HepG2 (cell line): ENCODE results near the gene SGIP1. TPM values are rescaled to one million over a fixed set of nuclear protein-coding genes. Genes with fewer than 3 reads are reported as not detected.

Experiments
- ATAC-seq: fragments of 200-7000 bp; cut with Tn5 transposase; 3 replicates; pipeline ENCODE4 v1.9.1; 2020; ENCODE audit warnings: mild to moderate bottlenecking, moderate library complexity
- BruUV-seq: library from RNA; stranded (reverse); fragments of 400-500 nt; replicated peaks from 2 replicates; lab custom pipeline; 2021; lab: Mats Ljungman, UMichigan
- CTCF ChIA-PET: fragments of 300-600 bp; formaldehyde crosslinking; extraction: SDS; loops from one replicate; lab custom pipeline; 2021; ENCODE audit warnings: low total read pairs, inconsistent platforms, low intra/inter-chr PET ratio; lab: Yijun Ruan, JAX
- POLR2A ChIA-PET: fragments of 350-600 bp; sonication (Branson Sonifier 250); formaldehyde crosslinking; loops from one replicate; lab custom pipeline; 2020; ENCODE audit warnings: antibody characterized with exemption, inconsistent platforms; lab: Yijun Ruan, JAX
- DNase-seq: peaks from one replicate; pipeline ENCODE4 v3.0.0-alpha.2; 2015; ENCODE audit warnings: low spot score
- FAIRE-seq: peaks from 3 replicates; lab custom pipeline; 2011; peaks lifted over from hg19 to GRCh38; lab: Jason Lieb, UNC
- H2AFZ ChIP-seq: one replicate; pipeline ENCODE4 v1.6.1; 2011; ENCODE audit warnings: low read length, inconsistent platforms
- H3K27ac ChIP-seq: fragments of 300-600 bp; 3 replicates; pipeline ENCODE4 v1.8.0; 2011; ENCODE audit warnings: mixed run types, mild to moderate bottlenecking, mixed read lengths, low read length, inconsistent platforms; ENCODE audit not compliant: insufficient read depth; ENCODE audit errors: extremely low read length
- H3K27me3 ChIP-seq, 2 experiments: fragments of 200-600 bp in 1 of 2; 2 replicates in 1 of 2; 3 replicates in 1 of 2; pipeline versions ENCODE4 v1.6.0 to v1.8.0; 2011; ENCODE audit warnings: low read length in 2 of 2, mild to moderate bottlenecking in 2 of 2, moderate library complexity in 2 of 2, inconsistent platforms in 1 of 2; ENCODE audit not compliant: insufficient read depth in 2 of 2, control insufficient read depth in 1 of 2
- H3K36me3 ChIP-seq, 2 experiments: fragments of 200-600 bp in 1 of 2; replicated peaks in 1 of 2; 2 replicates in 1 of 2; 3 replicates in 1 of 2; pipeline versions ENCODE4 v1.5.1 to v1.8.0; 2011; ENCODE audit warnings: low read length in 2 of 2, inconsistent platforms in 1 of 2; ENCODE audit not compliant: insufficient read depth in 2 of 2, control insufficient read depth in 1 of 2
- H3K4me1 ChIP-seq: 2 replicates; pipeline ENCODE4 v1.5.1; 2012; ENCODE audit warnings: low read length, inconsistent platforms; ENCODE audit not compliant: insufficient read depth
- H3K4me2 ChIP-seq: 2 replicates; pipeline ENCODE4 v1.6.0; 2011; ENCODE audit warnings: low read depth, low read length, inconsistent platforms
- H3K4me3 ChIP-seq, 3 experiments: fragments of 200-600 bp in 1 of 3; sonication (generic), shearing (Covaris generic) in 1 of 3; replicated peaks in 1 of 3; 2 replicates each; pipeline ENCODE4 v1.5.1; 2011 to 2016; ENCODE audit warnings: low read length in 3 of 3, inconsistent platforms in 2 of 3, low read depth in 2 of 3, mild to moderate bottlenecking in 2 of 3, control low read depth in 1 of 3, mixed read lengths in 1 of 3; ENCODE audit not compliant: insufficient read depth in 1 of 3
- H3K79me2 ChIP-seq: one replicate; pipeline ENCODE4 v1.6.1; 2011; ENCODE audit warnings: low read length, inconsistent platforms; ENCODE audit not compliant: insufficient read depth
- H3K9ac ChIP-seq: 2 replicates; pipeline ENCODE4 v1.6.0; 2011; ENCODE audit warnings: mild to moderate bottlenecking, low read depth, low read length, inconsistent platforms; ENCODE audit not compliant: insufficient read depth
- H3K9me3 ChIP-seq: 2 replicates; pipeline ENCODE4 v1.5.1; 2012; ENCODE audit warnings: mild to moderate bottlenecking, low read length
- H4K20me1 ChIP-seq: 2 replicates; pipeline ENCODE4 v1.6.0; 2011; ENCODE audit warnings: inconsistent platforms, mild to moderate bottlenecking, low read length, moderate library complexity; ENCODE audit not compliant: insufficient read depth
- CBX5 ChIP-seq: sonication (generic); formaldehyde crosslinking; IDR thresholded peaks from 2 replicates; pipeline ENCODE4 v1.4.0; 2020; ENCODE audit warnings: missing genetic modification reagents, borderline replicate concordance
- ZFP62 ChIP-seq: sonication (generic); formaldehyde crosslinking; IDR thresholded peaks from 2 replicates; pipeline ENCODE4 v1.4.0; 2020; ENCODE audit warnings: missing genetic modification reagents
- WGBS: methylation state at CpG from one replicate; pipeline ENCODE4 v1.1.6; 2017; ENCODE audit warnings: low lambda C conversion rate; 5-methylcytosine and 5-hydroxymethylcytosine counted together
- in situ Hi-C: cut with HindIII; loops from 2 replicates; pipeline ENCODE4 v1.10.0; 2017; ENCODE audit warnings: low pct_unique_long_range_greater_than_20kb; ENCODE audit not compliant: extremely low pct_ligation_motif_present
- intact Hi-C: fragments of 100-400 bp; cut with micrococcal nuclease; formaldehyde crosslinking; loops from one replicate; pipeline ENCODE4 v1.10.0; 2022; ENCODE audit not compliant: unreplicated experiment
- polyA plus RNA-seq, 8 experiments: library from polyadenylated mRNA; depleted of rRNA in 3 of 8; stranded (reverse) in 7 of 8; unstranded in 1 of 8; fragments of >200 nt; fragmentation: Illumina TruSeq in 4 of 8; extraction: Trizol in 4 of 8; gene quantifications; 2 replicates each; pipeline versions ENCODE4 v1.2.1 to v1.2.3, GENCODE V29; 2011 to 2016; ENCODE audit warnings: low read depth in 4 of 8, missing spikeins in 1 of 8, mixed read lengths in 1 of 8; ENCODE audit not compliant: insufficient read depth in 1 of 8
- total RNA-seq, 5 experiments: library from RNA; depleted of rRNA; stranded (reverse); fragments of >200 nt; fragmentation: Illumina TruSeq; extraction: Trizol; gene quantifications; 2 replicates each; pipeline ENCODE4 v1.2.3, GENCODE V29; 2016; ENCODE audit warnings: low read depth in 1 of 5
- TF ChIP-seq, protein P1 (sequence below): sonication (generic); formaldehyde crosslinking; IDR thresholded peaks from one replicate; pipeline ENCODE4 v1.5.1; 2020; ENCODE audit warnings: mild to moderate bottlenecking, missing genetic modification reagents; ENCODE audit errors: not compliant biosample characterization
- TF ChIP-seq, protein P2 (sequence below): sonication (generic); formaldehyde crosslinking; IDR thresholded peaks from 2 replicates; pipeline ENCODE4 v1.4.0; 2020; ENCODE audit warnings: missing genetic modification reagents
- TF ChIP-seq, protein P3 (sequence below): IDR thresholded peaks from 2 replicates; pipeline ENCODE4 v1.6.1; 2012; ENCODE audit warnings: low read length, improper control_type of control experiment

Gene SGIP1
- total and polyA plus RNA-seq, 2 of the 13 experiments (the other 11 are each of a cell fraction or from before 2014, with no cell fraction given), result not detected

DNA sequence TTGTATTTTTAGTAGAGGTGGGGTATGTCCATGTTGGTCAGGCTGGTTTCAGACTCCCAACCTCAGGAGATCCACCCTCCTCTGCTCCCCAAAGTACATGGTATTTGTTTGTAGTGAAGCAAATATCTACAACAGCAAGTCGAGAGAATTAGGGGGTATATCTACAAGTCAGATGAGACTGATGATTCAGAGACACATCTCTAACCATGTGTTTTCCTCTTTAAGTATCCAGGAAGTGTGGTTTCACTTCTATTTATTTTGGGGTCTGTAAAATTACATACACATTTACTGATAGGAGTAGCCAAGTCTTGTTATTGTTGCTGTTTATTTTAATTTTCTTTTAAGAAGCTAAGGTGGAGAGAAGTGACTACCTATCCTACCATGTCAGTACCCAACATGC lies 44.9 kb downstream of the SGIP1 start:
- Histone ChIP-seq H4K20me1 (no peaks in the 10 kb centered on the region), H3K4me2 (no peak overlapping the region), H3K36me3 (no peaks in the 10 kb centered on the region), H3K4me3 (no peak overlapping the region), H3K9ac (no peak overlapping the region), H3K4me1 (0 out of 2 replicates have a peak, but pooled peaks cover 8% of the 10 kb centered on the region), H3K27me3 (no peaks in the 10 kb centered on the region; a peak in 1 of 5 replicates), H3K9me3 (no peaks in the 10 kb centered on the region), H3K27ac (no peak overlapping the region), H3K79me2 (no peaks in the 10 kb centered on the region), H2AFZ (no peak overlapping the region)
- BruUV-seq, result no TSS peak
- 8% methylated on average over 1 of the region's 1 CpG for WGBS
- FAIRE-seq (no peak), ATAC-seq (no peak), DNase-seq (no peak)
- ChIA-PET POLR2A (no interaction called here), CTCF (no interaction called here)
- intact Hi-C loops, result no loop called here
- in situ Hi-C loops, result no loop called here
- no peak for TF ChIP-seq ZFP62
- TF ChIP-seq CBX5, result no peak
- TF ChIP-seq, protein P1, sequence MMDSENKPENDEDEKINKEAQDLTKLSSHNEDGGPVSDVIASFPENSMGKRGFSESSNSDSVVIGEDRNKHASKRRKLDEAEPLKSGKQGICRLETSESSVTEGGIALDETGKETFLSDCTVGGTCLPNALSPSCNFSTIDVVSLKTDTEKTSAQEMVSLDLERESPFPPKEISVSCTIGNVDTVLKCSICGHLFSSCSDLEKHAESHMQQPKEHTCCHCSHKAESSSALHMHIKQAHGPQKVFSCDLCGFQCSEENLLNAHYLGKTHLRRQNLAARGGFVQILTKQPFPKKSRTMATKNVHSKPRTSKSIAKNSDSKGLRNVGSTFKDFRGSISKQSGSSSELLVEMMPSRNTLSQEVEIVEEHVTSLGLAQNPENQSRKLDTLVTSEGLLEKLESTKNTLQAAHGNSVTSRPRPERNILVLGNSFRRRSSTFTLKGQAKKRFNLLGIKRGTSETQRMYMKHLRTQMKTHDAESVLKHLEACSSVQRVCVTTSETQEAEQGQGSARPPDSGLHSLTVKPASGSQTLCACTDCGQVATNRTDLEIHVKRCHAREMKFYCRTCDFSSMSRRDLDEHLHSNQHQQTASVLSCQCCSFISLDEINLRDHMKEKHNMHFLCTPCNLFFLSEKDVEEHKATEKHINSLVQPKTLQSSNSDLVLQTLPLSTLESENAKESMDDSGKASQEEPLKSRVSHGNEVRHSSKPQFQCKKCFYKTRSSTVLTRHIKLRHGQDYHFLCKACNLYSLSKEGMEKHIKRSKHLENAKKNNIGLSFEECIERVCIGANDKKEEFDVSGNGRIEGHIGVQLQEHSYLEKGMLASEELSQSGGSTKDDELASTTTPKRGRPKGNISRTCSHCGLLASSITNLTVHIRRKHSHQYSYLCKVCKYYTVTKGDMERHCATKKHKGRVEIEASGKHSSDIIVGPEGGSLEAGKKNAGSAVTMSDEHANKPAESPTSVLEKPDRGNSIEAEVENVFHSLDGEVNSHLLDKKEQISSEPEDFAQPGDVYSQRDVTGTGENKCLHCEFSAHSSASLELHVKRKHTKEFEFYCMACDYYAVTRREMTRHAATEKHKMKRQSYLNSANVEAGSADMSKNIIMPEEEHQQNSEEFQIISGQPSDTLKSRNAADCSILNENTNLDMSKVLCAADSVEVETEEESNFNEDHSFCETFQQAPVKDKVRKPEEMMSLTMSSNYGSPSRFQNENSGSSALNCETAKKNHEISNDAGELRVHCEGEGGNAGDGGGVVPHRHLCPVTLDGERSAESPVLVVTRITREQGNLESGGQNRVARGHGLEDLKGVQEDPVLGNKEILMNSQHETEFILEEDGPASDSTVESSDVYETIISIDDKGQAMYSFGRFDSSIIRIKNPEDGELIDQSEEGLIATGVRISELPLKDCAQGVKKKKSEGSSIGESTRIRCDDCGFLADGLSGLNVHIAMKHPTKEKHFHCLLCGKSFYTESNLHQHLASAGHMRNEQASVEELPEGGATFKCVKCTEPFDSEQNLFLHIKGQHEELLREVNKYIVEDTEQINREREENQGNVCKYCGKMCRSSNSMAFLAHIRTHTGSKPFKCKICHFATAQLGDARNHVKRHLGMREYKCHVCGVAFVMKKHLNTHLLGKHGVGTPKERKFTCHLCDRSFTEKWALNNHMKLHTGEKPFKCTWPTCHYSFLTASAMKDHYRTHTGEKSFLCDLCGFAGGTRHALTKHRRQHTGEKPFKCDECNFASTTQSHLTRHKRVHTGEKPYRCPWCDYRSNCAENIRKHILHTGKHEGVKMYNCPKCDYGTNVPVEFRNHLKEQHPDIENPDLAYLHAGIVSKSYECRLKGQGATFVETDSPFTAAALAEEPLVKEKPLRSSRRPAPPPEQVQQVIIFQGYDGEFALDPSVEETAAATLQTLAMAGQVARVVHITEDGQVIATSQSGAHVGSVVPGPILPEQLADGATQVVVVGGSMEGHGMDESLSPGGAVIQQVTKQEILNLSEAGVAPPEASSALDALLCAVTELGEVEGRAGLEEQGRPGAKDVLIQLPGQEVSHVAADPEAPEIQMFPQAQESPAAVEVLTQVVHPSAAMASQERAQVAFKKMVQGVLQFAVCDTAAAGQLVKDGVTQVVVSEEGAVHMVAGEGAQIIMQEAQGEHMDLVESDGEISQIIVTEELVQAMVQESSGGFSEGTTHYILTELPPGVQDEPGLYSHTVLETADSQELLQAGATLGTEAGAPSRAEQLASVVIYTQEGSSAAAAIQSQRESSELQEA (CRISPR knock-in tag), result no peak
- TF ChIP-seq, protein P2, sequence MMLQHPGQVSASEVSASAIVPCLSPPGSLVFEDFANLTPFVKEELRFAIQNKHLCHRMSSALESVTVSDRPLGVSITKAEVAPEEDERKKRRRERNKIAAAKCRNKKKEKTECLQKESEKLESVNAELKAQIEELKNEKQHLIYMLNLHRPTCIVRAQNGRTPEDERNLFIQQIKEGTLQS (CRISPR knock-in tag), result no peak
- TF ChIP-seq, protein P3, sequence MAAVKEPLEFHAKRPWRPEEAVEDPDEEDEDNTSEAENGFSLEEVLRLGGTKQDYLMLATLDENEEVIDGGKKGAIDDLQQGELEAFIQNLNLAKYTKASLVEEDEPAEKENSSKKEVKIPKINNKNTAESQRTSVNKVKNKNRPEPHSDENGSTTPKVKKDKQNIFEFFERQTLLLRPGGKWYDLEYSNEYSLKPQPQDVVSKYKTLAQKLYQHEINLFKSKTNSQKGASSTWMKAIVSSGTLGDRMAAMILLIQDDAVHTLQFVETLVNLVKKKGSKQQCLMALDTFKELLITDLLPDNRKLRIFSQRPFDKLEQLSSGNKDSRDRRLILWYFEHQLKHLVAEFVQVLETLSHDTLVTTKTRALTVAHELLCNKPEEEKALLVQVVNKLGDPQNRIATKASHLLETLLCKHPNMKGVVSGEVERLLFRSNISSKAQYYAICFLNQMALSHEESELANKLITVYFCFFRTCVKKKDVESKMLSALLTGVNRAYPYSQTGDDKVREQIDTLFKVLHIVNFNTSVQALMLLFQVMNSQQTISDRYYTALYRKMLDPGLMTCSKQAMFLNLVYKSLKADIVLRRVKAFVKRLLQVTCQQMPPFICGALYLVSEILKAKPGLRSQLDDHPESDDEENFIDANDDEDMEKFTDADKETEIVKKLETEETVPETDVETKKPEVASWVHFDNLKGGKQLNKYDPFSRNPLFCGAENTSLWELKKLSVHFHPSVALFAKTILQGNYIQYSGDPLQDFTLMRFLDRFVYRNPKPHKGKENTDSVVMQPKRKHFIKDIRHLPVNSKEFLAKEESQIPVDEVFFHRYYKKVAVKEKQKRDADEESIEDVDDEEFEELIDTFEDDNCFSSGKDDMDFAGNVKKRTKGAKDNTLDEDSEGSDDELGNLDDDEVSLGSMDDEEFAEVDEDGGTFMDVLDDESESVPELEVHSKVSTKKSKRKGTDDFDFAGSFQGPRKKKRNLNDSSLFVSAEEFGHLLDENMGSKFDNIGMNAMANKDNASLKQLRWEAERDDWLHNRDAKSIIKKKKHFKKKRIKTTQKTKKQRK, result no peak
